Stimulated activated CD8-positive, alpha-beta memory T cell treated with anti-CD3 and anti-CD28 coated beads, Interleukin-12 subunit alpha, Interleukin-12 subunit beta, amount 100 ng/mL, for 24 hours (primary cell): Measurements from ENCODE around the gene CRYZL1.

Experiments used
- DNase-seq: peaks from one replicate; pipeline ENCODE4 v3.0.0-alpha.2; 2020; ENCODE audit errors: extremely low read depth

The CRYZL1 gene

DNA sequence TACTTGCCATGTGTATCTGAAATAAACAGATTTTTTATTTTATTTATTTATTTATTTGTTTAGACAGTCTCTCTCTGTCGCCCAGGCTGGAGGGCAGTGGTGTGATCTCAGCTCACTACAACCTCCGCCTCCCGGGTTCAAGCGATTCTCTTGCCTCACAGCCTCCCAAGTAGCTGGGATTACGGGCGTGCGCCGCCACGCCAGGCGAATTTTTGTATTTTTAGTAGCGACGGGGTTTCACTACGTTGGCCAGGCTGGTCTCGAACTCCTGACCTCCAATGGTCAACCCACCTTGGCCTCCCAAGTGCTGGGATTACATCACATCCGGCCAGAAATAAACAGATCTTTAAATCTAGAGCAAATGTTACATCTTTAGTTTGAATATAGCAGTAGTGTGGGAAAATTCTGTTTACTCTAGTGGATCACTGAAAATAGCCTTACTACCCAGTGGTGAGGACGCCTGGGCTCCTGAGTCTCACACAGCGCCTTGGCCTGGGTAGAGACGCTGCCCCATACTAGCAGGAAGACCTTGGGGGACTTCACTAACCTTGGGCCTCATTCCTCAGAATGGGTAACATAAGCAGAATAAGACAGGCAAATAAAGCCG is 100.3 kb downstream of the CRYZL1 start:
- no peak for DNase-seq

GRCh38 chr21:33540711-33541104 is 100.8 kb downstream of the CRYZL1 start:
- DNase-seq = no peak

DNA sequence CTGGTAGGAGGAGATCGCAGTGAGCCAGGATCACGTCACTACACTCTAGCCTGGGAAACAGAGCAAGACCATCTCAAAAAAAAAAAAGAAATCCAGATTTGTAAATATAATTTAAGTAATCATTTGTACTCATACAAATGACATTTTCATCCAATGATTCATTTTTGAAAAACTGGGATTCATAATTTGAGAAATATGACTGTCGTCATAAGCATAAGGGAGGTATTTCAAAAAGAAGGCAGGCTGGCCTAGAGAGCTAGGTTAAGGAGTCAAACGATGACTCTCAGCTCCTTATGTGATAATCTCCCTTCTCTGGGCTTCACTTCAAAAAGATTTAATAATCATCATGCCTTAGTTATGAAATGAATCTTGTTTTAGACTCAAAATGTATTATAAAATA is 101.9 kb downstream of the CRYZL1 start:
- DNase-seq = no peak
